GM13976 (cell line): ENCODE measurements around the gene ADRA2A.

Source experiments
- DNase-seq: peaks from one replicate; pipeline ENCODE4 v3.0.0; 2012; ENCODE audit warnings: low spot score
- CTCF ChIP-seq: IDR thresholded peaks from 2 replicates; pipeline ENCODE4 v1.5.1; 2012; ENCODE audit warnings: borderline replicate concordance, mild to moderate bottlenecking; ENCODE audit not compliant: insufficient read depth; ENCODE audit errors: extremely low read depth, missing control alignments, control extremely low read depth
- in situ Hi-C: fragments of 300-500 bp; cut with MboI; formaldehyde crosslinking; loops from one replicate; pipeline ENCODE4 v1.12.0; 2022; ENCODE audit warnings: low sequenced_read_pairs, mixed read lengths, inconsistent platforms; ENCODE audit not compliant: unreplicated experiment

The ADRA2A gene

GRCh38 chr10:111082102-111082975 lies 5.5 kb downstream of the ADRA2A start:
- no peak for TF ChIP-seq CTCF
- DNase-seq: no peak
- in situ Hi-C loops: no loop called here

- no peak for DNase-seq
- in situ Hi-C loops: no loop called here
- no peak for TF ChIP-seq CTCF
These were observed 6.6 kb downstream of the ADRA2A start for GRCh38 chr10:111083222-111084095.

GRCh38 chr10:111084366-111085255 lies 7.8 kb downstream of the ADRA2A start:
- DNase-seq: no peak
- in situ Hi-C loops: no loop called here
- no peak for TF ChIP-seq CTCF

GRCh38 chr10:111085690-111086353 lies 9.0 kb downstream of the ADRA2A start:
- in situ Hi-C loops: no loop called here
- DNase-seq: no peak
- no peak for TF ChIP-seq CTCF

- no peak for TF ChIP-seq CTCF
- no peak for DNase-seq
- in situ Hi-C loops: no loop called here
These were observed 9.7 kb downstream of the ADRA2A start for GRCh38 chr10:111086574-111086973.
